Retina (tissue), 1 donor: ENCODE data around the gene CRYBB2.
"Not testable (repeated sequence)": the region's sequence is repeated elsewhere in the genome, so short reads cannot be mapped to it uniquely, and the experiment has no call there.

ENCODE experiments used
- DNase-seq: peaks from one replicate; pipeline ENCODE4 v3.0.0-alpha.2; 2016

Gene CRYBB2

DNA sequence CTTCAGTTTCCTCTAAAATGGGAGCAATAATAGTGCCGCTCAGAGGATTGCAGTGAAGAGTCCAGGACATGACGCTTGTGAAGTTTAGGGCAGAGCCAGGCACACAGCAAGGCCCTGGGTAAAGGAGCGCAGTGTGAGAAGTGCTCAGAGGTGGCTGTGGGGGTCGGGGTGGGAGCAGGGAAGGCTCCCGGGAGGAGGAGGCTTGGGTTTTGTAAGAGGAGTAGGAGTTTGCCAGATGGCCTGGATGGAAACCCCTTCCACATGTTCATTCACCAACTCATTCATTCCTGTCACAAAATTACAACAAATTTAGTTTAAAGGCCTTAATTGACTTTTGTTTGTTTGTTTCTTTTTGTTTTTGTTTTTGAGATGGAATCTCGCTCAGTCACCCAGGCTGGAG, 17.0 kb downstream of the CRYBB2 start:
- DNase-seq = no peak

DNA sequence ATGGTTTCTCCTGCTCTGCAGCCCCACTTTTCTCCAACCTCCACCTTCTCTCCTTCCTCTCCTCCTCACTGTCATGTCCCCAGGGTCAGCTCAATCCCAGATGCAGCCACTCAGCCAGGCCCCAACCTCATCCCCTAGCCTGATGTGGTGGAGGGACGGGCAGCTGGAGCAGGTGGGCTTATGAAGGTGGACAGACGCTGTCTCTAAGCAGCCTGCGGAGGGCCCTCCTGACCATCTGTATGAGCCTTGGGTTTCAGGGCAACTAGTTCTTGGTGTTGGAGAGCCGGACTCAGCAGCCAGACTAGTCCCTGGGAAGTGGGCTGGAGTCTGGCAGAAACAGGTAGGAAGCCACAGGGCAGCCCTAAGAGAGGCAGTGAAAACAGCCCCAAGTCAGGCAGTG, 18.1 kb downstream of the CRYBB2 start:
- no peak for DNase-seq

DNA sequence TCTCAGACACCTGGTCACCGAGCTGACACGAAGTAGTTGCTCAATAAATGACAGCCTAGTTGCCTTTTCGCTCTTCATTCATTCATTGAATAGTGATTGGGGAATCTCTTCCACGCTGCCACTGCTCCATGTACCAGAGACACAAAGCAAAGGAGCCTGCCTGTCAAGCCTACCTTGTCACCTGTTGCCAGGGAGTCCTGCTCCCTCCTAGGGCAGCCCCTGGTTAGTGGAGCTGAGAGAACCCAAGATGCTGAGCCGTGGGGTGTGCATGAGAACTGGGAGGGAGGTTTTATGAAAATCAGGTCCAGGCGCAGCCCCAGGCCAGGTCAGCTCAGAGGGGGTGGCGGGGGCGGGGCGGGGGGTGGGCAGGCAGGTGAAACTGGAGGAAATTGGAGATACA, 18.6 kb downstream of the CRYBB2 start:
- DNase-seq = not testable (repeated sequence)

DNA sequence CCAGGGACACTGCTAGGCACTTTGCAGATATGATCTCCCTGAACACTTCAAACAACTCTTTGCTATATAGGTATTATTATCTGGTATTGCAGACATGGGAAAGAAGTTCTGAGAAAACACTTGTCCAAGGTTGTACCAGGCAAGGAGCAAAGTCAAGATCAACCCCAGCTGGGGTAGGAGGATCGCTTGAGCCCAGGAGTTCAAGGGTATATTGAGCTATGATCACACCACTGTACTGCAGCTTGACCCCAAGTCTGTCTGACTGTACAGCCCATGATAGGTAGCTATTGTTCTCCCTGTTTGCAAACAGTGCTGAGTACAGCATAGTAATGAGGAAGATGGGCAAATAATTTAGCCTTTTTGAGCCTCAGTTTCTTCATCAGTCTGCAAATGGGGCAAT, 35.7 kb downstream of the CRYBB2 start:
- not testable (repeated sequence) for DNase-seq

DNA sequence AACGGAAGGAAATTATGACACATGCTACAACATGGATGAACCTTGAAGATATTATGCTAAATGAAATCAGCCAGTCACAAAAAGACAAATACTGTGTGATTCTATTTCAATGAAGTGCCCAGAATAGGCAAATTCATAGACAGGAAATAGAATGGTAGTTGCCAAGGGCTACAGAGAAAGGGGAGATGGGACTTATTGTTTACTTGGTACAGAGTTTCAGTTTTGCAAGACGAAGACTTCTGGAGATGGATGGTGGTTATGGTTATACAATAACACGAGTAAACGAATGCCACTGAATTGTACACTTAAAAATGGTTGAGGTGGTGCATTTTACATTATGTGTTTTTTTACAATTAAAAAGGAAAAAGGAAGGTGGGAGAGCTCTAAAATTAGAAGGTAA, 48.1 kb downstream of the CRYBB2 start:
- not testable (repeated sequence) for DNase-seq

DNA sequence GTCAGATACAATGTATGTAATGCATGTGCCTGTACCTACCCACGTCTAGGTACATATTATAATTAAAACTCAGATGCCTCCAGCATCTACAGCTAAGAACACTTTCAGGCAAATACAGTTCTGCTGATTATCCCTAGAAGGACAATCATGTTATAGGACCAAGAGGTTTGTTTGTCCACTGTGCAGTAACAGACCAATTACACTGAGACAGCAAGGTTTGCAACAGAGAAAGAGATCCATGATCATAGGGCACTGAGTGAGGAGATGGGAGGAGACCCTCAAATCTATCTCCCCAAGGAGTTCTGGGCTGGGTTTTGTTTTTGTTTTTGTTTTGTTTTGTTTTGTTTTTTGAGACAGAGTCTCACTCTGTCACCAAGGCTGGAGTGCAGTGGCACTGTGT, 49.5 kb downstream of the CRYBB2 start:
- not testable (repeated sequence) for DNase-seq

DNA sequence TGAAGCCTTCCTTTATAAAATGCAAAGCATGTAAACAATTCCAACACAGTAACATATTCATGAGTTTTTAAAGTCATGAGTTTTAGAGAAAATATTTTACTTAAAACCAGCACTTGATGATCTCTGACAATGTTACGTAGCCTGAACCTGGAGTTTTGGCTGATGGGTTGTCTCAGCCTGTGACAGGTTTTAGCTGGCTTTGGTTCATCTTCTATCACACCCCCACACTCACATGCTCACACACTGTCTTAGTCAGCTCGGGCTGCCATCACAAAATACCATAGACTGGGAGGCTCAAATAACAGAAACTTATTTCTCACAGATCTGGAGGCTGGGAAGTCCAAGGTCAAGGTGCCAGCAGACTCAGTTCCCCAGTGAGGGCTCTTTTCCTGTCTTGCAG, 50.6 kb downstream of the CRYBB2 start:
- DNase-seq = not testable (repeated sequence)

DNA sequence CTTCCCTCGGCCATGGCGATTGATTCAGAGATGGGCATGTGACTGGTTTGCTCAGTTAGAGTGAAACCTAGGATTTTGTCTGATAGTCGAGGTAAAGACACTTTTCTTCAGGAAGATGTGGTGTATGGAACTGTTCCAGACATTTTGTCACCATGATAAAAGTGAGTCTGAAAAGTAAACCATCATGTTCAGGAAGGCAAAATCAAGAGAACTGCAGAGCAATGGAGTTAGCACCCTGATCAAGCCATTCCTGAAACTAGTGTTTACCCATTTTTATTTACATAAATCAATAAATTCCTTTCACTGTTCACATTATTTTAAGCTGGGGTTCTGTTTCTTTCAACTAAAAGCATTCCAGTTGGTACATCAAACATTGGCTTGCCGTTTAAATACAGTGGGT, 53.8 kb downstream of the CRYBB2 start:
- not testable (repeated sequence) for DNase-seq

DNA sequence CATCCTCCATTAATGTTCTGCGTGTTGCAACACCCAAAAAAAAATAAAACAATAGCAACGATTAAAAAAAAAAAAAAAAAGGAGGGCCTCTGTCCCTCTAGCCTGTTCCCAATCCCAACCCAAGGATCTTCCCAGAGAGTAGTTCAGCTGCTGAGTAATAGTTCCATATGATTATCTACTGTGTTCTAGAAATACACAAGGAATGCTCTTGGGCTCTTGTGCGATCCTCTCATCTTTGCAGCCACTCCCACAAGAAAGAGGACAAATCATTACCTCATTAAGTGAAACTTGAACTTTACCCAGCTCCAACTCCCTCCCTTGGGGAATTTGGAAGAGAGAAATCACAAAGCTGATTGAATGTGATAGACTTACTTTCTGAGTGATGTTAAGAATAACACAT, 54.5 kb downstream of the CRYBB2 start:
- not testable (repeated sequence) for DNase-seq

DNA sequence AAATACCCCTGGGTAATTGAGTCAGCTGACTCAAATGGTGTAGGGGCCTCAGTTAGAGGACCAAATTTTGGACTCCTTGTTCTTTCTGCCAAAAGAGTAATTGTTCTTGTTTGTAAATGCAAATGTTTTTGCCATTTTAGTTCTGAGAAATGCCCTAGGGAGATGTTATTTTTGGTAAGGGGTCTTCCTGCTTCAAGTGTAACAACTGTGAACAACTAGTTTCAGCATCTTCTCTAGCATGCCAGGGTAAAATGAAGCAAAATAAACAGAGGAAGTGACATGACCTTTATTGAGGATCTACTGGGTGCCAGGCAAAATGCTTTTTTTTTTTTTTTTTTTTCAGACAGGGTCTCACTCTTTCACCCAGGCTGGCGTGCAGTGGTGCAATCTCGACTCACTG, 60.7 kb downstream of the CRYBB2 start:
- not testable (repeated sequence) for DNase-seq
